LNCaP clone FGC (cell line): ENCODE measurements around the gene BBX.
A peak's percentile ranks its signal among the peaks of the same experiment; 100 is the strongest.

Experiments used
- DNase-seq: peaks from one replicate; pipeline ENCODE4 v3.0.0-alpha.2; 2011; ENCODE audit warnings: low read depth
- H3K4me3 ChIP-seq: 2 replicates; pipeline ENCODE4 v1.5.1; 2011; ENCODE audit warnings: mild to moderate bottlenecking, low read depth, low read length, control low read depth
- TF ChIP-seq, protein P1 (sequence below): IDR thresholded peaks from 2 replicates; pipeline ENCODE4 v1.5.1; 2012; ENCODE audit warnings: mild to moderate bottlenecking; ENCODE audit not compliant: control insufficient read depth, insufficient read depth; ENCODE audit errors: extremely low read depth

Gene BBX

DNA sequence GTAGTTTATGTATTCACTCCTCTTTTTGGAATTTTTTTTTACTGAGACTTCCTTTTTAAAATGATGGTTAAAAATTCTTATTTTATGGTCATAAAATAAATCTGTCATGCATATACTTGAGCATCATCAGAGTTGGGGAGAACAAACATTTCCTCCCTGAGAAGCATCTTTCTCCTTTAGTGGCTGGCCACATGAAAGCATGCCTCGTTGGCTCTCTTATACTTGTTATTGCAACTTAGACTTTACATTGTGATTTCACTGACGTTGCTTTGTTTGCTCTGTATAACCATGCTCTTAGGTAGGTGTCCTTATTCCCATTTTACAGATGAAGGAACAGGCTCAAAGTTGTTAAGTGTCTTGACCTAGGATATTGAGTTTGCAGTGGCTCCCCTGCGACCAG lies 18.1 kb downstream of the BBX start:
- TF ChIP-seq, protein P1, sequence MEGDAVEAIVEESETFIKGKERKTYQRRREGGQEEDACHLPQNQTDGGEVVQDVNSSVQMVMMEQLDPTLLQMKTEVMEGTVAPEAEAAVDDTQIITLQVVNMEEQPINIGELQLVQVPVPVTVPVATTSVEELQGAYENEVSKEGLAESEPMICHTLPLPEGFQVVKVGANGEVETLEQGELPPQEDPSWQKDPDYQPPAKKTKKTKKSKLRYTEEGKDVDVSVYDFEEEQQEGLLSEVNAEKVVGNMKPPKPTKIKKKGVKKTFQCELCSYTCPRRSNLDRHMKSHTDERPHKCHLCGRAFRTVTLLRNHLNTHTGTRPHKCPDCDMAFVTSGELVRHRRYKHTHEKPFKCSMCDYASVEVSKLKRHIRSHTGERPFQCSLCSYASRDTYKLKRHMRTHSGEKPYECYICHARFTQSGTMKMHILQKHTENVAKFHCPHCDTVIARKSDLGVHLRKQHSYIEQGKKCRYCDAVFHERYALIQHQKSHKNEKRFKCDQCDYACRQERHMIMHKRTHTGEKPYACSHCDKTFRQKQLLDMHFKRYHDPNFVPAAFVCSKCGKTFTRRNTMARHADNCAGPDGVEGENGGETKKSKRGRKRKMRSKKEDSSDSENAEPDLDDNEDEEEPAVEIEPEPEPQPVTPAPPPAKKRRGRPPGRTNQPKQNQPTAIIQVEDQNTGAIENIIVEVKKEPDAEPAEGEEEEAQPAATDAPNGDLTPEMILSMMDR, result no peak
- no peak for DNase-seq
- H3K4me3 ChIP-seq, result no peak overlapping the region

DNA sequence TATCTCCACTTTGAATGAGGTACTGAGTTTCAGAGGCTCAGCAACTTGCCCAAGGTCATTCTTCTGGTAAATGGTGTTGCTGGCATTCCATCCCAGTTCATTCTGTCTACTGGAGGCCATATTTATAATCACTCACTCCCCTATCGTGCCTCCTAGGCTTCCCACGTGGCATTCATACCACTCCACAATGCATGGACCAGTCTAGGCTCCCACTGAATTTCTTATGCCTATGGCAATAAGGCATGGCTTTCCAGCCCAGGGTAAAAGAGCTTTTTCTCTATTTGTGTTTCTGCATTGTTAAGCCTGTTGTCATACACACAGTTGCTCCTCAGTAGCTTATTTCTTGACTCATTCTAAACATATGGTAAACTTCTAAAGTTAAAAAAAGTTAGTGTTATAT lies 19.9 kb downstream of the BBX start:
- DNase-seq, result no peak
- TF ChIP-seq, protein P1, result no peak
- H3K4me3 ChIP-seq, result no peak overlapping the region

DNA sequence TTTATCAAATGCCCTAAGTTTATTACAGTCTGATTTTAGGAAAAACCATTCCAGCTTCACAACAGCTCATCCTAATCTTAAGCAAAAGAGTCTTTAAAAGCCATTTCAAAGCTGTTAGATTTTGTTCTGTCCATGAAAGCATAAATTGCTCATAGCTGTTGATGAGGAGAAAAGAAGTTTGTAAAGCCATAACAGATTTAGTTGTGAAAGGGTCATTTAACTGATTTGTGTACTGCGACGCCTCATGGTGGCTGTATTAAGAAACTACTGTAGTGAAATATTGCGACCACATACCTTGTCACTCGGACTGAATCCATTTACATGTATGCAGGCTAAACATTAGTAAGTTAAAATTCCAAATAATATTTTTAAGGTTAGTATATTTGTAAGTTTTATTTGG lies 20.9 kb downstream of the BBX start:
- TF ChIP-seq, protein P1, result 0 out of 2 replicates have a peak, but pooled peaks have one; percentile 10
- no peak for DNase-seq
- H3K4me3 ChIP-seq, result no peak overlapping the region

DNA sequence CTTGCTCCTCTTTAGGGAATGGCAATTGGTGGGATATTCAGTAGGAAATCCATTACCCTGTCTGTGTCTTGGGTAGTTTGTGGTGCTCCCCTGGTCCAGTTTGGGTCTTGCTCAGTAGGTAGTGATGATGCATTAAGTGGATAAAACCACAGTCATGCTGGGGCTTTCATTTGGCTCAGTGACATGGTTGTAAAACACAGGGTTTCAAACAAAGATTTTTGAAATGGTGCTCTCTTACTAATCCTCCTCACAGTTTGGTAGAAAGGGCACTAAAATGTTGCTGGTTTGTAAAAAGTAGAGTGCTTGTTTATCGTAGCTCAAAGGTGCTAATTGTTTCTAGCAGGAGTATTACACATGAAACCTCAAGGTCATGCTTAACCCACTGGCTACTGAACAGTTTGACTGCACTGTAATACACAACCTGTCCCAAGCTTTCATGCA lies 22.9 kb downstream of the BBX start:
- TF ChIP-seq, protein P1, result no peak
- DNase-seq, result no peak
- H3K4me3 ChIP-seq, result no peak overlapping the region

DNA sequence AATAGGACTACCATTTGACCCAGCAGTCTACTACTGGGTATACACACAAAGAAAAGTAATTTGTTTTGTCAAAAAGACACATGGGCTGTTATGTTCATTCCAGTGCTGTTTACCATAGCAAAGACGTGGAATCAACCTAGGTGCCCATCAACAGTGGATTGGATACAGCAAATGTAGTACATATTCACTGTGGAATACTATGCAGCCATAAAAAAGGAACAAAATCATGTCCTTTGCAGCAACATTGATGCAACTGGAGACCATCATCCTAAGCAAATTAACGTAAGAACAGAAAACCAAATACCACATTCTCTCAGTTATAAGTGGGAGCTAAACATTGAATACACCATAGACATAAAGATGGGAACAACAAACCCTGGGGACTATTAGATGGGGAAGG lies 25.8 kb downstream of the BBX start:
- TF ChIP-seq, protein P1, result no peak
- no peak overlapping the region for H3K4me3 ChIP-seq
- DNase-seq, result no peak

DNA sequence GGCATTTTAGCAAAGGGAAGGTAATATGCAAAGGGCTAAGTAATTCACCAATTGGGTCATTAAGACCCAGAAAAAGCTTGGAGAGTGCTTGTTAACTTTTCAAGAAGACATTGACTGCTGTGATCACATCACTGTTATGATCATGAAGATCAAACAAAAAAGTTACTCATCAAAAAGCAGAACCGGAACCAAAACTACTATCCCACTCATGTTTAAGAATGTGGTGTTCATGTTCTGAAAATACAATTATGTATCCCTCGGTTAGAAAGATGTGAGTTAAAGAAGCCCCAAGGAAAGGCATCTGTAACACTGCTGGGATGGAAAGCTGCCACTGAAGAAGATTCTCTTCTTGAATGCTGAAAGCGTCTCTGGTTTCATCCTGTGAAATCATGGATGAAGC lies 32.6 kb downstream of the BBX start:
- TF ChIP-seq, protein P1, result no peak
- DNase-seq, result no peak
- H3K4me3 ChIP-seq, result no peak overlapping the region

DNA sequence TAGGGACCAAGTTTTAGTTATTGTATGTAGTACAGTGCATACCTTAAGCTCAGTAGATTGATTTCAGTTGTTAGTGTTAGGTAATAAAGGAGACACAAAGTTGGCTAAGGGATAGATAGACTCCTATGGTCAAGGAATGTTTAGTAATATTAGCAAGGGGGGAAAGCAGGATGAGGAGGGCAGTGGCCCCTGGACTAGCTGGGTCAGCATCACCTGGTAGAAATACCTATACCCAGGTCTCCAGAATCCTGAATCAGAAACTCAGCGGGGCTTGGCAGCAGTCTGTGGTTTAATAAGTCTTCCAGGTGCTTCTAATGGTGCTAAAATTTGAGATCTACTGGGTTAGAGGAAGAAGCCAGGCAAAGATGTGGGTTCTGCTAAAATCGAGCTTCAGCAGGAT lies 35.0 kb downstream of the BBX start:
- DNase-seq, result no peak
- H3K4me3 ChIP-seq, result no peak overlapping the region
- TF ChIP-seq, protein P1, result no peak
